Progenitor cell of endocrine pancreas (in vitro differentiated cells): ENCODE data around the gene CD82. TPM values are rescaled to one million over a fixed set of nuclear protein-coding genes. Genes with fewer than 3 reads are reported as not detected.

Experiments
- DNase-seq: peaks from one replicate; pipeline ENCODE4 v3.0.0; 2021; ENCODE audit warnings: low spot score; ENCODE audit not compliant: unreplicated experiment
- H3K27ac Mint-ChIP-seq: 2 replicates; pipeline ENCODE4 v1.8.0; 2021; ENCODE audit warnings: mild to moderate bottlenecking, moderate library complexity, mixed read lengths
- H3K27me3 Mint-ChIP-seq: 2 replicates; pipeline ENCODE4 v1.8.0; 2021; ENCODE audit warnings: mixed read lengths
- H3K36me3 Mint-ChIP-seq: 2 replicates; pipeline ENCODE4 v1.8.0; 2022; ENCODE audit warnings: mixed read lengths; ENCODE audit not compliant: insufficient read depth
- H3K4me1 Mint-ChIP-seq: 2 replicates; pipeline ENCODE4 v1.8.0; 2021; ENCODE audit warnings: low read depth, mixed read lengths
- H3K4me3 Mint-ChIP-seq: 2 replicates; pipeline ENCODE4 v1.8.0; 2021; ENCODE audit warnings: low read depth, mild to moderate bottlenecking, moderate library complexity, mixed read lengths
- H3K9me3 Mint-ChIP-seq: 2 replicates; pipeline ENCODE4 v1.8.0; 2021; ENCODE audit warnings: low read depth, mixed read lengths
- CTCF ChIP-seq: fragments of 200-600 bp; sonication (generic); IDR thresholded peaks from one replicate; pipeline ENCODE4 v1.5.0; 2021; ENCODE audit warnings: antibody characterized with exemption, mild to moderate bottlenecking; ENCODE audit not compliant: unreplicated experiment
- total RNA-seq: library from RNA; stranded (reverse); gene quantifications from 2 replicates; pipeline ENCODE4 v1.2.1, GENCODE V29; 2021

CD82 gene
- total RNA-seq, 1 donor from 2014 or later: 9.3 TPM

DNA sequence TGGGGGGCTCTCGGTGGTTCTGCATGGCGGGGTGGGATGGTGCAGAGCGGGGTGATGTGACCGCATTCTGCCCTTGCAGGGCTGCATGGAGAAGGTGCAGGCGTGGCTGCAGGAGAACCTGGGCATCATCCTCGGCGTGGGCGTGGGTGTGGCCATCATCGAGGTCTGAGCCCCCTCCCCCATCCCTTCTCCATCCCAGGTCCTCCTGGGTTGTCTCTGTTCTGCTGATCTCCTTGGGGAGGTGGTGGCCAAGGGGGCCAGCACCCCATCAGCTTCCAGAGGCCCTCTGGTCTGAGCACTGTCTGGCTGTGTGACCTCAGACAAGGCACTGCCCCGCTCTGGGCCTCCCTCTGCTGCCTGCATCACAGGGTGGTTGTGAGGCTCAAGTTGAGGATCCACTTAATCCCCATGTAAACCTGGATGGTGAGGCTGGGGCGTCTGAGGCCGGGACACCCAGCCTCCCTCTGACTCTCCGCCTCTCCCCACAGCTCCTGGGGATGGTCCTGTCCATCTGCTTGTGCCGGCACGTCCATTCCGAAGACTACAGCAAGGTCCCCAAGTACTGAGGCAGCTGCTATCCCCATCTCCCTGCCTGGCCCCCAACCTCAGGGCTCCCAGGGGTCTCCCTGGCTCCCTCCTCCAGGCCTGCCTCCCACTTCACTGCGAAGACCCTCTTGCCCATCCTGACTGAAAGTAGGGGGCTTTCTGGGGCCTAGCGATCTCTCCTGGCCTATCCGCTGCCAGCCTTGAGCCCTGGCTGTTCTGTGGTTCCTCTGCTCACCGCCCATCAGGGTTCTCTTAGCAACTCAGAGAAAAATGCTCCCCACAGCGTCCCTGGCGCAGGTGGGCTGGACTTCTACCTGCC, 53.3 kb downstream of the CD82 start:
- DNase-seq: no peak
- Mint-ChIP-seq H3K27me3 (peaks cover 22% of the 10 kb centered on the region), H3K4me3 (no peak overlapping the region), H3K4me1 (no peaks in the 10 kb centered on the region), H3K27ac (no peak overlapping the region), H3K9me3 (no peaks in the 10 kb centered on the region), H3K36me3 (no peaks in the 10 kb centered on the region)
- no peak for TF ChIP-seq CTCF

- Mint-ChIP-seq H3K4me1 (no peaks in the 10 kb centered on the region), H3K27me3 (peaks cover 27% of the 10 kb centered on the region), H3K4me3 (no peak overlapping the region), H3K36me3 (no peaks in the 10 kb centered on the region), H3K27ac (no peak overlapping the region), H3K9me3 (no peaks in the 10 kb centered on the region)
- no peak for DNase-seq
- TF ChIP-seq CTCF: no peak
Measured at GRCh38 chr11:44620328-44620725, 54.9 kb downstream of the CD82 start.

GRCh38 chr11:44621140-44621681, 55.7 kb downstream of the CD82 start:
- Mint-ChIP-seq H3K36me3 (no peaks in the 10 kb centered on the region), H3K9me3 (no peaks in the 10 kb centered on the region), H3K4me3 (peak overlapping the region; percentile 68), H3K27ac (no peak overlapping the region), H3K27me3 (peaks cover 27% of the 10 kb centered on the region), H3K4me1 (no peaks in the 10 kb centered on the region)
- TF ChIP-seq CTCF: peak; percentile 99
- DNase-seq: peak; percentile 85

DNA sequence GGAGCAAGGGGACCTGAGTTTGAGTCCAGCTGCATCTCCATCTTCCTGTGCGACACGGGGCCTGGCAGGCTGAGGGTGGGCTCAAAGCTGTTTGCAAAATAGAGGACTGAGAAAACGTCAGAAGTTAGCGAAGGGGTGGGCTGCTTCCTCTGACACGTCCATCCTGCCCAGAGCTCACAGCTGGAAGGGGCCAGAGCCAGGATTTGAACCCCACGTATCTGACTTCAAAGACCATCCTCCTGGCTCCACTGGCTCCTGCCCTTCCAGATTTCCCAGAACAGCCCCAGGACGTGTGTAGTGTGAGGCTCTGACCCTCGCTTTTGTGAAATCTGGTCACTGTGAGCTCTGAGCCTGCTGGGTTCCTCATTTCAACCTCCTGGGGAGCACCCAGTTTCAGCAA, 56.3 kb downstream of the CD82 start:
- Mint-ChIP-seq H3K36me3 (no peaks in the 10 kb centered on the region), H3K4me1 (no peaks in the 10 kb centered on the region), H3K4me3 (no peak overlapping the region), H3K27me3 (peaks cover 27% of the 10 kb centered on the region), H3K9me3 (peaks cover 3% of the 10 kb centered on the region), H3K27ac (no peak overlapping the region)
- DNase-seq: peak; percentile 6
- TF ChIP-seq CTCF: no peak

DNA sequence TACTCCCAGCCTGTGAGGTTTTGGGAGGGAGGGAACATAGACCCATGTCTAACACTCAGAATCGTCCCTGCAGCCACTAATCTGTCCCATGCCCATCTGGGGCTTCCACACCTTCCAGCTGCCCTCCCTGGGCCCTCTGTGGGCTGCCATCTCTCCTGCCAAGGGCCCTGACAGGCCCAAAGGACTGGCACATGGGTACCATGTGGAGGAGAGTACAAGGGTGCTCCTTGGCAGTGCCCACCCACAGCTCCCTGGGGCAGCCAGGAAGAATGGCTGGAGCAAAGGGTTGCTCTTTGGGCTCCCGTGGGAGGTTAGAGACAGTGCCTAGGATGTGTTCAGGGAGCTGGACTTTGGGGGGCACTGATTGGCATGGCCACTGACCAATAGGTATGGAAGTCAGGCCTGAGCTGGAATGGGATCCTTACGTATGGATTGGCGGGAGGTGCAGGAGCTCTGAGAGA, 56.8 kb downstream of the CD82 start:
- Mint-ChIP-seq H3K27ac (no peak overlapping the region), H3K4me3 (no peak overlapping the region), H3K36me3 (no peaks in the 10 kb centered on the region), H3K9me3 (peaks cover 3% of the 10 kb centered on the region), H3K27me3 (peaks cover 27% of the 10 kb centered on the region), H3K4me1 (peaks cover 2% of the 10 kb centered on the region)
- no peak for TF ChIP-seq CTCF
- peak; percentile 6 for DNase-seq
